Measurements from ENCODE around the gene MAML3. TPM values are rescaled to one million over a fixed set of nuclear protein-coding genes. Genes with fewer than 3 reads are reported as not detected.

The MAML3 gene
- total RNA-seq, 2 donors from 2014 or later: 29.2 to 32.2 TPM

DNA sequence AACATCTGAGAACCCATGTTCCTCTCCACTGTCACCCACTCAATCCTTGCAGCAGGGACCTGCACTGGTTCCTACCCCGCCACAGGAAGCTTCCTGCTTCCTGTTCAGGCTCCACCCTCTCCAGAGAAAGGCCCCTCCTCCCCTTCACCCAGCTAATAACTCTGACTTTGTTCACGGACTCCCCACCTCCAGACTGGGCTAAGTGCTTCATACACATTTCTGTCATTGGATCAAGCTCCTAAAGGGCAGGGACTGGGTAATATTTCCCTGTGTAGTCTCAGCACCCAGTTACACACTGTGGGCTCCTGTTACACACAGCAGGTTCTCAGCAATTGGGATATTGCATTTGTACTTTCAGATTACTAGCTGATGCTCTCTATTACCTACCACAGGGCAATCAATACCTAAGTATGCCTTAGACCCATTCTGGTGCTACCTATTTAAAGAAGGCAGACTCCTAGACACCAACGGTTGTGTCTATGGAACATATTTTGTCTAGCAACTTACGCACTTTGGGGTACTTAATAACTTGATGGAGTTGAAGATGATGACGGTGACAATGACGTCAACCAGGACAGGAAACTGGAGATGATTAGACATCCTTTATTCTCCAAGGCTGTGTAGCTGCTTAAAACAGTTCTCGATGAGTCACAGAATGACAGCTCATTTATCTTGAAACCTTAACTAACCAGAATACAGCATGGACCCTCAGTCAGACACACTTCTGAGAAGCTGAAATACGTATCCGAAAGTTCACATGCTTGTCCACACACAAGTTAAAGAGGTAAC lies 58.1 kb downstream of the MAML3 start:
- TF ChIP-seq, protein P1, sequence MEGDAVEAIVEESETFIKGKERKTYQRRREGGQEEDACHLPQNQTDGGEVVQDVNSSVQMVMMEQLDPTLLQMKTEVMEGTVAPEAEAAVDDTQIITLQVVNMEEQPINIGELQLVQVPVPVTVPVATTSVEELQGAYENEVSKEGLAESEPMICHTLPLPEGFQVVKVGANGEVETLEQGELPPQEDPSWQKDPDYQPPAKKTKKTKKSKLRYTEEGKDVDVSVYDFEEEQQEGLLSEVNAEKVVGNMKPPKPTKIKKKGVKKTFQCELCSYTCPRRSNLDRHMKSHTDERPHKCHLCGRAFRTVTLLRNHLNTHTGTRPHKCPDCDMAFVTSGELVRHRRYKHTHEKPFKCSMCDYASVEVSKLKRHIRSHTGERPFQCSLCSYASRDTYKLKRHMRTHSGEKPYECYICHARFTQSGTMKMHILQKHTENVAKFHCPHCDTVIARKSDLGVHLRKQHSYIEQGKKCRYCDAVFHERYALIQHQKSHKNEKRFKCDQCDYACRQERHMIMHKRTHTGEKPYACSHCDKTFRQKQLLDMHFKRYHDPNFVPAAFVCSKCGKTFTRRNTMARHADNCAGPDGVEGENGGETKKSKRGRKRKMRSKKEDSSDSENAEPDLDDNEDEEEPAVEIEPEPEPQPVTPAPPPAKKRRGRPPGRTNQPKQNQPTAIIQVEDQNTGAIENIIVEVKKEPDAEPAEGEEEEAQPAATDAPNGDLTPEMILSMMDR (conservative IDR thresholded peaks at IDR 0.05): no peak
- no peak overlapping the region for H3K4me3 ChIP-seq (ENCODE audit: low read length)
- no peaks in the 10 kb centered on the region for H3K36me3 ChIP-seq (ENCODE audit: control insufficient read depth, insufficient read depth, low read length)
- H3K9me3 ChIP-seq (ENCODE audit: control insufficient read depth, low read length): no peaks in the 10 kb centered on the region
- peaks cover 3% of the 10 kb centered on the region for H3K36me3 Mint-ChIP-seq (ENCODE audit: low read depth)
- H3K9me3 Mint-ChIP-seq: no peaks in the 10 kb centered on the region
- peaks cover 74% of the 10 kb centered on the region for H3K4me1 Mint-ChIP-seq
- peak overlapping the region; percentile 91 for H3K27ac Mint-ChIP-seq
- H3K4me3 Mint-ChIP-seq: peak overlapping the region; percentile 27
- no peak overlapping the region for H3K9ac ChIP-seq (ENCODE audit: extremely low read depth, low read length, poor library complexity, severe bottlenecking)
- peaks cover 26% of the 10 kb centered on the region for H3K4me1 ChIP-seq (ENCODE audit: control insufficient read depth, insufficient read depth, low read length)
- DNase-seq: peak; percentile 81
- WGBS, 2 experiments (ENCODE audit: insufficient coverage in 1 of 2, insufficient read length in 1 of 2): 89 to 90% methylated on average over 8 to 9 of the region's 9 CpGs
- no peak overlapping the region for H3K27ac ChIP-seq (ENCODE audit: low read depth, low read length)
- H3K27me3 Mint-ChIP-seq (ENCODE audit: insufficient read depth): no peaks in the 10 kb centered on the region
- H3K27me3 ChIP-seq (ENCODE audit: control insufficient read depth, insufficient read depth, low read length, poor library complexity, severe bottlenecking): no peaks in the 10 kb centered on the region

DNA sequence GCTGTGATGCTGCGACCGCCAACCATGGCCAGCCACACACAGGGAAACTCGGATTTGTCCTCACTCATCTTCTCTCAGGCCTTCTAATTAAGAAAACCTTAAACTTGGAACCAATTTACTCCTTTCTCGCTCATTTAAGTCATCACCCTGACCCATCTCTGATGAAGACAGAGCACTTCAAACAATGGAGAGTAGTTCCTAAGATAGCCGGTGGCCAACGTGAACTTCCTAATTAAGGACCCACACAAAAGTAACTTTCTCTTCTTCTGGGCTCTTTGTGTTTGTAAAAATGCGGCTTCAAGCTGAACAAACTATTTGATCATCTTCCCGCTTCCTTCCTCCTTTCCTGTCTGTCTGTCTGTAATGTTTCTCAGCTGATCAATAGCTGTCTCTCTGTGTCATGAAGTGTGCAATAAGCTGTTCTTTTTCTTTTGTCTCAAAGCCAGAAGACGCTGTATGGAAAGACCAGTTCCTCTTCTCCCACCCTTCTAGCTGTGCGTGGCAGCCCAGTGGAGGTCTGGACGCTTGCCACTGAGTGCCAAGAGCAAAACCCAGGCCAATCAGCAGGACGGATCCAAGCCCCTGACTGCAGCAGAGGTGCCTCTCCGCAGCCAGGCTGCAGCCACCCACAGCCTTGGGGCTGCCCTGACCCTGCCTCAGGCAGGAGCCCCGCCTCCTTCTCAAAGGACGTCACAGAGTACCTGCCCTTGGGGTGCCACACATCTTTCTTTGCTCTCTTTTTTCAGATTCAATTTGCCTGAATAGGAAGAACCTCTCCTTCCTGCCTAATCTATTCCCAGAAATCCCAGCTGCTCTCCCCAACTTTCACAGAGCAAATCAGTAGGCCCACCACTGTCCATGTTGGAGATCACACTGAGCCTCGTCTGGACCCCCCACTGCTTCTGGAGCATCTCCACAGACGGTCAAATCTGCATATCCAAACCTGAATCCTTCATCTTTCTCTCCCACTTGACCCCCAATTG lies 59.3 kb downstream of the MAML3 start:
- Histone ChIP-seq H3K4me1 (ENCODE audit: control insufficient read depth, insufficient read depth, low read length) (peaks cover 36% of the 10 kb centered on the region), H3K36me3 (ENCODE audit: control insufficient read depth, insufficient read depth, low read length) (no peaks in the 10 kb centered on the region), H3K27me3 (ENCODE audit: control insufficient read depth, insufficient read depth, low read length, poor library complexity, severe bottlenecking) (no peaks in the 10 kb centered on the region), H3K27ac (ENCODE audit: low read depth, low read length) (peak overlapping the region; percentile 82), H3K9ac (ENCODE audit: extremely low read depth, low read length, poor library complexity, severe bottlenecking) (no peak overlapping the region), H3K4me3 (ENCODE audit: low read length) (no peak overlapping the region), H3K9me3 (ENCODE audit: control insufficient read depth, low read length) (no peaks in the 10 kb centered on the region)
- peak; percentile 97 for DNase-seq
- Mint-ChIP-seq H3K27me3 (ENCODE audit: insufficient read depth) (no peaks in the 10 kb centered on the region), H3K27ac (peak overlapping the region; percentile 91), H3K9me3 (no peaks in the 10 kb centered on the region), H3K4me3 (peak overlapping the region; percentile 27), H3K4me1 (peaks cover 78% of the 10 kb centered on the region), H3K36me3 (ENCODE audit: low read depth) (no peaks in the 10 kb centered on the region)
- TF ChIP-seq, protein P1 (conservative IDR thresholded peaks at IDR 0.05): no peak
- 40 to 47% methylated on average over 14 to 17 of the region's 17 CpGs for WGBS, 2 experiments (ENCODE audit: insufficient coverage in 1 of 2, insufficient read length in 1 of 2)

DNA sequence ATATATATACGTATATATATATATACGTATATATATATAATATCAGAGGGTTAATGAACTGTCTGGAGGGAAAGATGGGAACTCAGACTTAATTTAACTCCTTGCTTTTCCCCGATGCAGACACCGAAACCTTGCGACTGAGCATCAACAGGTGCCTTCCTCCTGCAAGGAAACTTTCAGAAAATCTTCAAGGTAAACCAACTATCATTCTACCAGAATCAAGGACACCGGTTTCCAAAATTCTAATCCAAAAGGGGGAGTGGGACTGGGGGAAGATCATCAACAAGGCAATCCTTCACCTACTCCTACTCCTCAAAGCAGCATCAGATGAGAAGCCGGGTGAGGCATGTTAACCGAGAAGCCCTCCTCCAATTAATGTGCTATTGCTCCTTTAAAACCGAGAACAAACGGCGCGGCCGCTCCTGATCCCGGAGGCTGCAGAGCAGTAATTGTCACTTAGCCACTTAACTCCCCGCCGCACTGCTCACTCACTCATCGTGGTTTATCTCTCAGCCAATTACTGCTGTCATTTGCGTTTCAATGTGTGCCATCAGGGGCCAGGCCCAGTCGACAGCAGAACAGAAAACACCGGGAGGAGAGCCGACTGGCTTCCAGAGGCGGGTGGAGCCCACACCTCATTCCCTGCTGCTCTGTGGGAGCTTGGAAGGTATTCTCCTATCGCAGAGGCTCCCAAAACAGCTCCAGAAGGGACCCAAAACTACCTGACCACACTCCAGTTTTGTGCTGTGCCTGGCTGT lies 61.7 kb downstream of the MAML3 start:
- WGBS, 2 experiments (ENCODE audit: insufficient coverage in 1 of 2, insufficient read length in 1 of 2): 6 to 13% methylated on average over 11 to 21 of the region's 23 CpGs
- Mint-ChIP-seq H3K4me3 (peak overlapping the region; percentile 42), H3K36me3 (ENCODE audit: low read depth) (no peaks in the 10 kb centered on the region), H3K27me3 (ENCODE audit: insufficient read depth) (no peaks in the 10 kb centered on the region), H3K9me3 (no peaks in the 10 kb centered on the region), H3K27ac (peak overlapping the region; percentile 82), H3K4me1 (peaks cover 86% of the 10 kb centered on the region)
- H3K9me3 ChIP-seq (ENCODE audit: control insufficient read depth, low read length): no peaks in the 10 kb centered on the region
- peak overlapping the region; percentile 42 for H3K9ac ChIP-seq (ENCODE audit: extremely low read depth, low read length, poor library complexity, severe bottlenecking)
- peak overlapping the region; percentile 70 for H3K4me3 ChIP-seq (ENCODE audit: low read length)
- TF ChIP-seq, protein P1 (conservative IDR thresholded peaks at IDR 0.05): no peak
- H3K36me3 ChIP-seq (ENCODE audit: control insufficient read depth, insufficient read depth, low read length): no peaks in the 10 kb centered on the region
- peak overlapping the region; percentile 33 for H3K27ac ChIP-seq (ENCODE audit: low read depth, low read length)
- H3K27me3 ChIP-seq (ENCODE audit: control insufficient read depth, insufficient read depth, low read length, poor library complexity, severe bottlenecking): no peaks in the 10 kb centered on the region
- peak; percentile 96 for DNase-seq
- H3K4me1 ChIP-seq (ENCODE audit: control insufficient read depth, insufficient read depth, low read length): peaks cover 35% of the 10 kb centered on the region
